NCI-H748 treated with DMSO at 0.1 percent for 48 hours (cell line): ENCODE data around the gene CLSTN2.

ENCODE experiments used
- DNase-seq: peaks from one replicate; lab custom pipeline; 2025; lab: John Stamatoyannopoulos, UW

Gene CLSTN2

DNA sequence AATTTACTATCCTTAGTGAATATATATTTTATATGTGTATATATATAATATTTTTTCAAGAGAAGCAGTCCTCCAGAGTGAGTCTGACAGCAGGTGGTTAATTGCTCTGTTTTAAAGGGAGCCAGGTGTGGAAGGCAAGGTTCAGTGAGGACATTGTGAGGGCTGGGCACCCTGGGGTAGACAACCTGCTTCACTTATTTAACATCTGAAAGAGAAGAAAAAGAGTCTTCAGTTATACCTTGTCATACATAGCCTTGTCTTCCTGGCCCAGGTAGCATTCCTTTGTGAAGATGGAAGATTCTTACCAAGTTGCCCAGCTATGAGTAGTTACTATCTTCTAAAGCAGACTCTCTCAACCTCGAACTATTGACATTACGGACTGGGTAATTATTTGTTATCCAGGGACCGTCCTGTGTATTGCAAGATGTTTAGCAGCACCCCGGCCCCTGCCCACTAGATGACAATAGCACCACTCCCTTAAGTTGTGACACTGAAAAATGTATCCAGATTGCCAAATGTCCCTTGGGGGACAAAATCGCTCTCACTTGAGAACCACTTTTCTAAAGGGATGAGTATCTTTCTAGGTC, 406.9 kb downstream of the CLSTN2 start:
- no peak for DNase-seq

DNA sequence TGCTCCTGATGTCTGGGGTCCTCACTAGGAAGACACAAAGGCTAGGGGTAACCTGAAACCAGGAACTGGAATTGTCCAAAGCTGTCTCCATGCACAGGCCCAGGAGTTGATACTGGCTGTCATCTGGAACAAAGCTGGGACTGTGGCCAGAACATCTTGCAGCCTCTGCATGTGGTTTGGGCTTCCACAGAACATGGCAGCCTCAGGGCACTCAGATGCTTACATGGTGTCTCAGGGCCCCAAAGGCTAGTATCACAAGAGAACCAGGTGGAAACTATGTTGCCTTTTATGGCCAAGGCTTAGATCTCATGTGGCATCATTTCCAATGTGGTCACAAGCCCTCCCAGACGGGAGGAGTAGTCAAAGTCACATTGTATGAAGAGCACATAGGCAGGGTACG, 407.7 kb downstream of the CLSTN2 start:
- DNase-seq: no peak

DNA sequence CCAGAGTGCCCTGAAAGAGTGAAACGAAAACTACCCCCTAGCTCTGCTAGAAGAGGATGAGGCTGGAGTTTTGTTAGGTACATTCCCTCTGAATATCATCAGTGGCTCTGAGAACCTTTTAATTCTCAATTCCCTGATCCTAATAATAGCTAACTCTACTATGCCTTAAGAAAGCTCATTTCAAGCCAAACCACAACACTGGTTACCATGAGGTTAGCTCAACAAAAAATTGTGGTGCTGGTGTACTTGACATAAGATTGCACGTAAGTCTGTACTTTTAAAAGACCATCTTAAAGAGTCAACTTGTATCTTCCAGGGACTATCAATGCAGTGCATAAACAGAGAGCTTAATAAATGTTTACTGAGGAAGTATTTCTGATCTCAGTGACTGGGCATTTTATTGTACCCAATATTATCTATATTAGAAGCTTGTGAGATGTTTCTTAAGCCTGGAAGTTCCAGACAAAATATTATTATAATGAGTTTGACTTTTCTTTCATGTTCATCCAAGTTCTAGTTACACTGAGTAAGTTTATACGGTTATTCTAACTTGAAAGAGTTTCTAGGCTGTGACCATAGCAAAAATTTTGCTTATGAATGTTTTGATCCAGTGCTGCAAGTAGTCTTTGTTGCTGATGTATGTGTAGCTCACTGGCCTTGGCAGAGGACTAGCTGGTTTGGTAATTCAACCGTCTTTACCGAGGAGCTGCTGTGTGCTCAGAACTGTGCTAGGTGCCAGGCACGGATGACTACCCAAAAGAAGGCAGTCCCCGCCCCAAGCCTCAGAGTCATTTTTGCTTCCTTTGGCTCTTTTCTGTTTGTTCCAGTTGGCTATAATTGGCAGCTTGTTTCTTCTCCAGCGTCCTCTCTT, 408.5 kb downstream of the CLSTN2 start:
- no peak for DNase-seq

DNA sequence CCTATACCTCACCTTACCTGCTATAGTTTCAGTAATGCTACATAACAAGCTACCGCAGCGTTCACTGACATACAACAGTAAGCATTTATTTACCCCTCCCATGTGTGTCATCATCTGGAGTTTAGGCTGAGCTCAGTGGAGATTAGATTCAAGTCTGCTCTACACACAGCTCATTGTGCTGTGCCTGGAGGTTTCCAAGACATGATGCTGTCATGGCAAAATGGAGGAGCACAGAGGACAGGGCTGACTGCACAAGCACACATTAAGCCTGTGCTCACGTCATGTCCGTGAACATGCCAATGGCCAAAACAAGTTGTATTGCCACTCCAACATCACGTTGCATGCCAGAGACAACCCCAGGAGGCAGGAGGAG, 409.1 kb downstream of the CLSTN2 start:
- no peak for DNase-seq

GRCh38 chr3:140344601-140345205, 409.7 kb downstream of the CLSTN2 start:
- DNase-seq: peak; percentile 22

DNA sequence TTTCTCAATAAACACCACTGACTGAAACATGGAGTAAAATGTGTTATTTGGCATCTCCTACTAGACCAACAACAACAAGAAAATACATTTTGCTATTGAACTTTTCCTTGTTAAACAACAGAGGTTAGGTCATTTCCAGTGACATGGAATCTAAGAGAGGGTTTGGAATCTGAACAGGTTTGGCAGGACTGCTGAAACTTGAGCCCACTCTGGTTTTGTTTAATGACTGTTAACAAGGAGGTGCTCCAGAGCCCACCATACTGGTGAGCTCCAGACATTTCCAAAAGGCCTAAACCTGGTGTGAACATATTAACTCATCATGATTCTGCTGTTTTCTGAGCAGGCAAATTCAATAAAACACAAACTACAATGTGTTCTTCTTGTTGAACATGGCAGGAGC, 412.2 kb downstream of the CLSTN2 start:
- no peak for DNase-seq

GRCh38 chr3:140349938-140350337, 415.0 kb downstream of the CLSTN2 start:
- DNase-seq: no peak

- DNase-seq: no peak
Measured at GRCh38 chr3:140351466-140351865, 416.5 kb downstream of the CLSTN2 start.

DNA sequence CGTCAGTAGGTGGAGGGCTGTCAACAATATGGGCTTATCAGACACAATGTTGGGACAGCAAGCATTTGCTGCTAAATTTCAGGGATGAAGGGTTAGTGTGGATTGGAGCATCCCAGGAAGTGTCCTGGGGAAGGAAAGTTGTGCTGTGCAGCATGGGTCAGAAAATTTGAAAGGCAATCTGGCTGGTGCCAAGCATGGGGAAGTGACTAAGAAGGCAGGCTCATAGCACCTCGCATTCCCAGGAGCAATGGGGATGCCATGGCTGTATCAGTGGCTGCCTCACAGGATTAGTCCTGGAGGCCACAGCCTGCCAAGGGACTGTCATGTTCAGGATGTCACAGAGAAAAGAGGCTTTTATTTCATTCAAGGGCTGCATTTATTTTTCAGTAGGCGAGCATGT, 420.5 kb downstream of the CLSTN2 start:
- no peak for DNase-seq

DNA sequence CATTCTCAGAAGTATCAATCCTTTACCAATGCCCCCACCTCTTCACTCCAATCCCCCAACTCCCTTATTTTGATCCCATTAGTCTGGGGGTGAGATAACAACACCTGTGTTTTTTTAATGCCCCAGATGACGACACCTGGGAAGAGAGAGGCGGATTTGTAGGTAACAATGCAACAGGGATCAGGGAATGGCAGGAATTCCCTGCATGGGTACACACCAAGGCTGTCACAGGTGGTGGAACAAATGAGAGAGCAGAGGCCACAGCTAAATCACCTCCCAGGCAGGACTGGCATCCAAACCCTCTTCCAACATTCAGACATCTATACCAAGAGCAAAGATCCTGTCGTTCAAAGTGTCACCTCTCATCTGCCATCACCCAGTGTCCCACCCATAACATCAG, 423.7 kb downstream of the CLSTN2 start:
- no peak for DNase-seq

GRCh38 chr3:140359233-140359995, 424.4 kb downstream of the CLSTN2 start:
- DNase-seq: peak; percentile 44

DNA sequence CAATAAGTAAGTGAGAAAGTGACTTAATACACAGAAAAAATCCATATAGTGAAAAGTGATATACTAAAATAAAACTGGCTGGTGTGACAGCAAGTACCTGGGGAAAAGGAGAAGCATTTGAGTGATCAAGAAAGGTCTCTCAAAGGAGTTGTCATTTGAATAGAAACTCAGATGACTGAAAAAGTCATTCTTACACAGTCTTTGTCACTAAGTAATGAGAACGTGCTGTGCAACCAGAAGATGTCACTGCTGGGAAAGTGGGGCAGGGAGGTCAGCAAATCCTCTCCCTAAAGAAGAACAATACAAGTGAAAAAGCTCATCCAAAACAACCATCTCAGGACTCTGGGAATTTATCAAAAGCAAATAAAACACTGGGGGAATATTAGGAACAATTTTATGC, 425.3 kb downstream of the CLSTN2 start:
- no peak for DNase-seq

- DNase-seq: no peak
Measured at GRCh38 chr3:140363801-140364200, 428.8 kb downstream of the CLSTN2 start.

- DNase-seq: no peak
Measured at GRCh38 chr3:140365872-140366697, 431.1 kb downstream of the CLSTN2 start.

DNA sequence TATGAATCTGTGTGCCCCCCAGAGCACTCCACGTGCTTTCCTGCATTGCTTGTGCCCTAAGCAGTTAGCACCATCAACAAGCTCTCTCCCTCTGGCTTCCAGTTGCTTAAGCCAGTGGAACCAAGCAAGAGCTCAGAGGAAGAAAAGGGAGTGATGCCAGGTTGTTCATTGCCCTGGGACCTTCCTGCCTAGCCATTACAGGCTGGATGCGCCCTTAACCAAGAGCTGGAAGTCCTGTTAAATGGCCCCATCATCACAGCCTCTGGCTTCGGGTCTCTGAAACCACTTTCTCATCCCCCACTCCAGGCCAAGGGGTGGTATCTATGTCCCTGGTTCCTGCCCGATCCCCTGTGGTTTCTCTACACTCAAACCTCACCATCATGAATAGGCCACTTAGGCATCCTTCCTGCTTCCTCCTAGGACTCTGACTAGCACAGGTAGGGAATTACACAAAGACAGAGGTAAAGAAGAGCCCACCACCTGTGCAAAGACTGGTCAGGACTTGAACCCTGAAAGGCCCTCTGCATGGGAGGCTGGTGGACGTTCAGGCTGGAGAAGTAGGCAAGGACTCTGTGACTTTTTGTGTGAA, 433.3 kb downstream of the CLSTN2 start:
- DNase-seq: no peak

- no peak for DNase-seq
Measured at GRCh38 chr3:140370686-140371085, 435.7 kb downstream of the CLSTN2 start.

DNA sequence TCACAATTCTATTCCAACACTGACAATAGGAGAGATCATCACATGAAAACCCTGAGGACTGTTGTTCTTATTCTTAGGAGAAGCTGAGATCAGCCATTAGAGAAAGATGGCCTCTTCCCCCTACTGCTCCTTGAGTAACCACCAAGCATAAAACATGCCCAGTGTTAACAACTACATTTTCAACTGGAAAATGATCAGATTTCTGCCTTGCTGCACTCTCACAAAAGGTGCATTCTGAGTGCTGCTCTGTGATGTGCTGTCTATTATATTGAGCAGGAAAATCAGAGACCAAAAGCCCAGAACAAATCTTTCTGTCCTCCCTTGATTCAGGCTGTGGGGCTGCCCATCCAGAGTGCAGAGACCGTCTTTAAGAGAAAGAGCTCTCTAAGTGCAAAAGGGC, 438.2 kb downstream of the CLSTN2 start:
- no peak for DNase-seq

GRCh38 chr3:140375002-140375401, 440.0 kb downstream of the CLSTN2 start:
- DNase-seq: no peak

DNA sequence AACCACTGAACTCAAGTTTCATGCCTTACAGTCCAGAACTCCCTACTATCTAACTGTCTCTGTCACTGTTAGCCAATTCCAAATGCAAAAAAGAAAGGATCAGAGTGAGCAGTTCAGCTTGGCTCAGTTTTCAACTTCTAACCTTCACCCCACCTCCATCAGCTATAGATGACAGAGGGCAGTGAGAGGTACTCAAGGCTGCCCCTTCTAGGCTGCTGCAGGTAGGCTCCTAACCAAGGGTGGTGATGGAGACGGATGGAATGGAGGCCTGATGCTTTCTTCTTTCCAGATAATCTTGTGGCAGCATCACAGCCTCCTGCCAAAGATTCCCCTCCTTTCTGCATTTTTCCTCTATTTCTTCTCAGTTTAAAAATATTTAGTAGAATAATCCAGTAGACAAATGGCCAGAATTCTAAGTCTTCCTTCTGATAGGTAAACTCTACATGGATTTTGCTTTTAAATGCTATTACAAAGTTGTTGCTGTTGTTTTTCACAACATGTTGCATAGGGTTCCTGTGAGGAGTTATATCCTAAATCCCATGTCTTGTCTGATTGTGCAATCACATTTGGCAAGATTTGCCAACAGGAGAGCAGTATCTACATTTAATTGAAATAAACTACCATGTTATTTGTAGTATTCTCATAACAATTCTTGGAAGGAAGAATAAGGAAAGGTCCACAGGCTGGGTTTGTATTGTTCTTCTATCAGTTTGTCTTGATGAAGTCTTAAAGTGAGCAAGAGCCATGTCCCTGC, 441.3 kb downstream of the CLSTN2 start:
- no peak for DNase-seq

DNA sequence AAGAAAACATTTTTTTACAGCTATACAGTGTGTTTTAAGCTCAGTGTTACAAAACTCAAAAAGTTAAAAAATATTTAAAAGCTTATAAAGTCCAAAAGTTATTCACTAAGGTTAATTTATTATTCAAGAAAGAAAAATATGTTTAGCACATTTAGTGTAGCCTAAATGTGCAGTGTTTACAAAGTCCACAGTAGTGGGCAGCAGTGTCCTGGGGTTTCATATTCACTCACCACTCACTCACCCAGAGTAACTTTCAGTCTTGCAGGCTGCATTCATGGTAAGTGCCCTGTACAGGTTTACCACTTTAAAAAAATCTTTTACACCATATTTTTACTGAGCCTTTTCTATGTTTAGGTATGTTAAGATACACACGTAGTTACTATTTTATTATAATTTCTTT, 442.7 kb downstream of the CLSTN2 start:
- DNase-seq: no peak
